Measurements from ENCODE around the gene WDR12. TPM values are rescaled to one million over a fixed set of nuclear protein-coding genes. Genes with fewer than 3 reads are reported as not detected.

Gene WDR12
- total RNA-seq, 2 donors from 2014 or later = 29.3 to 34.7 TPM

GRCh38 chr2:202831242-202832220 is 79.9 kb downstream of the WDR12 start:
- peak; percentile 83 for ATAC-seq
- intact Hi-C loops (cut with DNase I, micrococcal nuclease) = no loop called here
- DNase-seq = peak in 1 of 2 donors; percentile 48

DNA sequence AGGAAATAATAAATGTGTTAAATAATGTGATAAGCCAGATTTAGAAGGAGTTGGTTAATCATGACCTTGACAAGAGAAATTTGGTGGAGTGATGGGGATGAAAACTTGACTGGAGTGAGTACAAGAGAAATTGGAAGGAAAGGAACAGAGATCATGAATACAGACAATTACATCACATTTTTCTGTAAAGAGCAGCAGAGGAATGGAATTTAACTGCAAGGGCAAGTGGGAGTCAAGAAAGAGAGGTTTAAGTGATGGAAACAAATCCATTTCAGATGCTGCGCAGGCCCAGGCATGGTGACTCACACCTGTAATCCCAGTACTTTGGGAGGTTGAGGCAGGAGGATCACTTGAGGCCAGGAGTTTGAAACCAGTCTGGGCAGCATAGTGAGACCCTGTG is 86.6 kb downstream of the WDR12 start:
- intact Hi-C loops (cut with DNase I, micrococcal nuclease) = no loop called here
- no peak for DNase-seq

More for the DNA sequence above, 86.6 kb downstream of the WDR12 start:
- ATAC-seq = no peak

Other genes starting within 250 kb of the WDR12 start
- 1 to 10 TPM; 1.7 to 2.9 TPM for gene ICA1L, start 39.9 kb downstream of the WDR12 start, total RNA-seq
- gene CARF, start 602 bp upstream of the WDR12 start, total RNA-seq = 1 to 10 TPM; 7.8 to 8.8 TPM
- gene NBEAL1, start 103.2 kb upstream of the WDR12 start, total RNA-seq = 10 to 100 TPM; 87.6 to 89.1 TPM